HG02571 (cell line): ENCODE data around the gene FBXL13.
A peak's percentile ranks its signal among the peaks of the same experiment; 100 is the strongest.
"Not testable (repeated sequence)": the region's sequence is repeated elsewhere in the genome, so short reads cannot be mapped to it uniquely, and the experiment has no call there.

Experiments
- ATAC-seq: cut with Tn5 transposase; IDR thresholded peaks from one replicate; pipeline ENCODE4 v1.9.1; 2021; ENCODE audit warnings: mild to moderate bottlenecking, moderate library complexity; ENCODE audit not compliant: unreplicated experiment

The FBXL13 gene

GRCh38 chr7:102866535-102867215 lies 207.9 kb downstream of the FBXL13 start:
- no peak for ATAC-seq

DNA sequence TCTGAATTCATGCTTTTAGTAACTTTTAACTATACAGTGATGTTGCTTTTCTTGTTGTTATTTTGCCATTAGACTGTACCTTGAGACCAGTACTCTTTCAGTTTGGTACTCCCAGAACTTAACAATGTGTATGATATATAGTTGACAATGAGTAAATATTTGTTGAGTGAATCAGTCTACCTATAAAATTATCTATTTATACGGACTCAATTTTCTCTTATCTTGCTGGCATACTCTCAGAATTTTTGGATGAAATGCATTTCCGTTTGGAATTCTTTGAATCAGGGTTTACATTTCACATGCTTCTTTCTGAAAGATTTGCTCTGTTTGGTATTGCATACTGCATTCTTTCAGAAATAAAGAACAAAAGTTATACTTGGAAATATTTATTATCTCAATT lies 209.6 kb downstream of the FBXL13 start:
- no peak for ATAC-seq

- no peak for ATAC-seq
These were observed 214.2 kb downstream of the FBXL13 start for GRCh38 chr7:102860351-102860811.

GRCh38 chr7:102859799-102860125 lies 214.8 kb downstream of the FBXL13 start:
- no peak for ATAC-seq

- no peak for ATAC-seq
These were observed 215.4 kb downstream of the FBXL13 start for GRCh38 chr7:102859084-102859798.

- no peak for ATAC-seq
These were observed 218.6 kb downstream of the FBXL13 start for GRCh38 chr7:102856036-102856435.

GRCh38 chr7:102849538-102849937 lies 225.1 kb downstream of the FBXL13 start:
- no peak for ATAC-seq

DNA sequence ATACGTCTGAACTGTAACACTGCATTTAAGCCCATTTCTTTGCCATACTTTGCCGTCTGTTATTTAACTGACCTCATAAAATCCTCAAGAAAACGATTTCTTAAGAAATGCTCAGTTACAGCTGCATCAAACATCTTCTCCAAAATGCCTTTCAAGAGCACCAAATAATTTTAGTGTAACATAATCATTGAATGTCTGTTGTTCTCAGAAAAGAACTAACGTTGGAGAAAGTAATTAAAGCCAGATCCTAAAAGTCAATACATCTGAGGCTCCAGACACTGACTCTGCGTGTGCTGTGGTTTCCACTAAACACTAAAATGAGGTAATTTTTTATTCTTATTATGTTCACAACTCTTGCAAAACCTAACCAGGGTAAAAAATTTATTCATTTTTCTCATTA lies 225.5 kb downstream of the FBXL13 start:
- no peak for ATAC-seq

GRCh38 chr7:102845346-102845745 lies 229.2 kb downstream of the FBXL13 start:
- no peak for ATAC-seq

- ATAC-seq = no peak
These were observed 230.7 kb downstream of the FBXL13 start for GRCh38 chr7:102843850-102844249.

DNA sequence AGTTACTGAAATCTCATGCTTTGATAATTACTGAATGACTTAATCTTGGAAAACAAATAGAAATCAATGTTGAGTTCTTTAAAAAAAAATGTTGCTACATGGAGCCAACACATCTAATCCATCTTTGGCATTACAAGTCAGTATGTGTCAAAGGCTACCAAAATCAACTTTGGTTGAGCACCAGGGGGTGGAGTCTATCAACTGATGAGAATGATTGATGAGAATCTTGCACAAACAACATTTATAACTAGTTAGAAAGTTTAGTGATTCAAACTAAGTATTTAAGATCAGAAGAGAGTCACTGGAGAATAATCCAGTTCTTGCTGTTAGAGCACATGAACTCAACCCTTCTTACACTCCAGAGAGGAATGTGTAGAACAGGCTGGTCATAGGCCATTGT lies 232.3 kb downstream of the FBXL13 start:
- no peak for ATAC-seq

GRCh38 chr7:102841290-102841689 lies 233.3 kb downstream of the FBXL13 start:
- ATAC-seq = no peak

GRCh38 chr7:102840404-102840803 lies 234.2 kb downstream of the FBXL13 start:
- no peak for ATAC-seq

DNA sequence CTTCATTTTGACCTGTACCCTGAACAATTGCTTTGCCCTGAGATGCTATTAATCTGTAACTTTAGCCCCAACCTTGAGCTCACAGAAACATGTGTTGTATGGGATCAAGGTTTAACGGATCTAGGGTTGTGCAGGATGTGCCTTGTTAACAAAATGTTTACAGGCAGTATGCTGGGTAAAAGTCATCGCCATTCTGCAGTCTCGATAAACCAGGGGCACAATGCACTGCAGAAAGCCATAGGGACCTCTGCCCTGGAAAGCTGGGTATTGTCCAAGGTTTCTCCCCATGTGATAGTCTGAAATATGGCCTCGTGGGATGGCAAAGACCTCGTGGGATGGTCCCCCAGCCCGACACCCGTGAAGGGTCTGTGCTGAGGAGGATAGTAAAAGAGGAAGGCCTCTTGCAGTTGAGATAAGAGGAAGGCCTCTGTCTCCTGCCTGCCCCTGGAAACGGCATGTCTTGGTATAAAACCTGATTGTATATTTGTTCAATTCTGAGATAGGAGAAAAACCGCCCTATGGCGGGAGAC lies 236.0 kb downstream of the FBXL13 start:
- ATAC-seq = not testable (repeated sequence)

- ATAC-seq = no peak
These were observed 236.8 kb downstream of the FBXL13 start for GRCh38 chr7:102837802-102838201.

DNA sequence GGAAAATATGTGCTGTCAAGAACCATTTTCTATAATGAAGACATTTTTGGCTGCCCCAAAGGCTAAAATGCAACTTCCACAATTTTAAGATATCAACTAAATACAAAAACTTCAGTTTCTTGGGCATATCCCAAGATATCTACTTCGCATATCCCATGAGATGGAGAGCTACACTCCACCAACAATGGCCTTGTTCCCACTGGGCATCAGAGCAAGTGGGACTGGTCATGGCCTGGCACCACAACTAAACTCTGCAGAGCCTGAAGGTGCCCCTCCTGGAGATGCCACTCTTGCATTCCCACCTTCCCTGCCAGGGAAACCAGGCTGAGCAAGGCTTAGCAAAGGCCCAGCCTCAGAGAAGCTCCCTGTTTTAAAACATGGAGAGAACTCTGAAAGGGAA lies 237.6 kb downstream of the FBXL13 start:
- ATAC-seq = no peak

- no peak for ATAC-seq
These were observed 238.2 kb downstream of the FBXL13 start for GRCh38 chr7:102836191-102836919.

DNA sequence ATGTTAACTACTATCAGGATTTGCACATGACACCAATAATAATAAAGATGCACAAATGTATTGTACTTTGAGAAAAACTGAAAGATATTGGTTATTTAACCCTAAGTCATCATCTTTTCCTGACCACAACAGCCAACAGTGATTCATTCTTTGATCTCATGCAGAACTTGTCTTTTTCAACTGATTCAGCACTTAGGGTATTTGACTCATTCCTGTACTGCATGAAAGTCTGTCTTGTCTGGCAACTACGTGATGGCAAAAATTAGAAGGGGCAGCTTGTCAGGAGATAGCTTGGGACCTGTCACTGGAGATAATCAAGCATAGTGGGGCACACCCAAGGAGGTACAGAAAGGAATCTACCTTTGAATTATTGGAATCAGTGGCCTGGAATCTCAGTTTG lies 239.6 kb downstream of the FBXL13 start:
- peak; percentile 84 for ATAC-seq

DNA sequence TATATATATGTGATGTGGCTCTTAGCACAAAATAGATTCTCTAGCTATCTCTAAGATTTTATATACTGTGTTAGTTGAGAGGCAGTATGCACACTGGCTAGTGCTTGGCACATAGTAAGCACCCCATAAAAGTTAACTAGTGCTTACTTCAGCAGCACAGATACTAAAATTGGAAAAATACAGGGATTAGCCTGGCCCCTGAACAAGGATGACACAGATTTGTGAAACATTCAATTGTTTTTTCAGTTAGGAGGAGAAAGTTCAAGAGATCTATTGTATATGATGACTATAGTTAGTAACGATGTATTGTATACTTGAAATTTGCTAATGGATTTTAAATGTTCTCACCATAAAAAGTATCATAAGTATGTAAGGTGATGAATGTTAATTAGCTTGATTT lies 240.1 kb downstream of the FBXL13 start:
- ATAC-seq = no peak

- no peak for ATAC-seq
These were observed 241.3 kb downstream of the FBXL13 start for GRCh38 chr7:102833343-102833742.

GRCh38 chr7:102832674-102833073 lies 241.9 kb downstream of the FBXL13 start:
- no peak for ATAC-seq

DNA sequence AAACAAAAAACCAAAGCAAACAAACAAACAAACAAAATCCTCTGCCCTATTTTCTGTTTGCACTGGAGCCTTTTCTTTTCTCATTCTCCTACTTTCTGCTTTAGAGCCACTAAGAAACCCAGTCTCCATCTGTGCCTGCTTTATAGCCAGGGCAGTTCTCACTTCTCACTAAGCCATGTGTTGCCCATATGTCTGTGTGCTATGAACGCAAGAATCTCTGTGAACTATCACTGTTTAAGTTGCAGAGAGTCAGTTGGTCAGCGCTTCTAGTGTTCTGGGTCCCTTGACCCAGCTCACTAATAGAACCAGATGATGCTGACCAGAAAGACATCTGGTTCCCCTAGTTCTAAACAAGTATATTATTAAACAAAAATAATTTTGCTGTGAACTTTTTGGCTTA lies 244.4 kb downstream of the FBXL13 start:
- no peak for ATAC-seq
